GDM1 (cell line): Measurements from ENCODE around the gene MINDY4.

Source experiments
- DNase-seq: peaks from one replicate; lab custom pipeline; 2025; lab: John Stamatoyannopoulos, UW

The MINDY4 gene

DNA sequence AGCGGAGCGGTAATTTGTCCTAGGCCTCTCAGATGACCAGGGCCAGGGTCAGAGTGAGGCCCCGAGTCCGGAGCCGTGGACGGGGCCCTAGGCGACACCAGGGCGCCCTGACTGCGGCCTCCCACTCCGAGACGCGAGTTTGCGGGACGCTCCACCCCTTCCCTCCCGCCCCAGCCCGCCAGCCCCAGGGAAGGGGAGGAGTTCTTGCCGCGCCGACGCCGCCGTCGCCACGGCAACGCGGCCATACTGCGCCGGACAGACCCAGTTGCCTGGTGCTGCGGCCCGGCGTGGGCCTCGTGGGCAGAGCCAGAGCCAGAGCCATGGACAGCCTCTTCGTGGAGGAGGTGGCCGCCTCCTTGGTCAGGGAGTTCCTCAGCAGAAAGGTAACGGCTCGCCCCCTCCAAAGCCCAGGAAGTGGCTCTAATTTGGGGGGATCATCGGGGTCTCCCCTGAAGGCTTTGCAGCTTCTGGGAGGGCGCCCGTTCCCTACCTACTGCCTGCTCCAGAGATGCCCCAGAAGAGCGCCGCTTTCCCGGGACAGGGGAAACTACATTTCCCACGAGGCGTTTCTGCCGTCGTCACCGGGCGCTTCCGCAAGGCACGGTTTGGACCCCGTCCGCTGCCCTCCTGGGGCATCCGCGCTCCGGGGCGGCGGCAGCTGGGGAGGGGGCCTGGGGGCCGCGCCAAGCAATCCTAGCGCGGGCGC lies at the start of gene MINDY4:
TSS of gene MINDY4 (plus strand) at position 244 of the 706 bp plus-strand sequence. CDS start at position 321, 77 bp downstream.
- DNase-seq = no peak

DNA sequence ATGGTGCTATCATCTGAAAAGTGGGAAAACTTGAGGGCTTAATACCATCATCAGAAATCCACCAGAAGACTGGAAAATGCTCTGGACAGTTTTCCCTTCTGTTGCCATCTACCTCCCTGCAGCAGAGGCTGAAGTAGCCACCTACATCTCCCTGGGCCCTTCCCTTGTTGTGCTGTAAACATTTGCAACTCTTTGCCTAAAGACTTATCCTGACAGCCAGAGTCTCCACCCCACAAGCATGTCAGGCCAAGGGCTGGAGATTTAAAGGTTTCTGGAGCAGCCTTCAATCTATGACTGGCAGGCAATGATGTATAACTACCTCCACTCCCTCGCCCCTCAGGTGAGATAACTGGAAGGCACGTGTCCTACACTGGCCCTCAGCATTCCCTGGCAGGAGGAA lies 49.0 kb upstream of the MINDY4 start:
- no peak for DNase-seq

DNA sequence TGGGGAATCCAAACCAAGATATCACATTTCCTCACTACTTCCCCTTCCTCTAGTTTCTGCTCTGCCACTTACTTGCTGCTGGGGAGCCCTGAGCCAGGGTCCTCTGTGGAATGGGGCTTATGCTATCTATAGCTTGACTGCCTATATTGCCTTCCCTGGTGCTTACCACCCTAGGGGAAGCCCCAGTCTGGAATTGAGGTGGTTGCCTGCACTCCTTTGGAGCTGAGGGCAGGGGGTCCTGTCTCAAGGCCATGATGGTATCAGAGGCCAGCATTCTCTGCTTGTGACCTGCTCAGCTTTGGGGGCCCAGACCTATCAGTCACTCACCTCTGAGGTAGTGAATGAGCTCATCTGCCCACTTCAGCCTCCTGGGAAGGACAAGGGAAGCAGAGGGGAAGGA lies 48.5 kb upstream of the MINDY4 start:
- no peak for DNase-seq

DNA sequence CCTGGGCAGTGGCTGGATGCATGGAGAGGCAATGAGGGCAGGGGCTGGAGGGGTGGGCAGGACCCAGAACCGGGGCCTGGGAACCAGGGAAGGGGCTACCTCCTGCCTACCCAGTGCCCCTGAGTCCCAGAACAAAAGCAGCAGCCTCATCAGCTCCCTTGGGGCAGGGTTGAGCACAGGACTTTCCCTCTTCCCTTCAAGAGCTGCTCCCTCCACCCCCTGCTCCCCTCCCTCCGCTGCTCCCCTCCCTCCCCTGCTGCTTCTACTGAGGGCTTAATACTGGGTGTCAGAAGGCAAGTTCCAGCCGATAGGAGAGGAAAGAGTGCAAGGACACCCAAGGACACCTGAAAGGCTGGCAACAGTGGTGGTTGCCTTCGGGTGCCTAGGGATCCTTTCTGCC lies 47.4 kb upstream of the MINDY4 start:
- no peak for DNase-seq

GRCh38 chr7:30726296-30727006 lies 44.8 kb upstream of the MINDY4 start:
- DNase-seq = no peak

DNA sequence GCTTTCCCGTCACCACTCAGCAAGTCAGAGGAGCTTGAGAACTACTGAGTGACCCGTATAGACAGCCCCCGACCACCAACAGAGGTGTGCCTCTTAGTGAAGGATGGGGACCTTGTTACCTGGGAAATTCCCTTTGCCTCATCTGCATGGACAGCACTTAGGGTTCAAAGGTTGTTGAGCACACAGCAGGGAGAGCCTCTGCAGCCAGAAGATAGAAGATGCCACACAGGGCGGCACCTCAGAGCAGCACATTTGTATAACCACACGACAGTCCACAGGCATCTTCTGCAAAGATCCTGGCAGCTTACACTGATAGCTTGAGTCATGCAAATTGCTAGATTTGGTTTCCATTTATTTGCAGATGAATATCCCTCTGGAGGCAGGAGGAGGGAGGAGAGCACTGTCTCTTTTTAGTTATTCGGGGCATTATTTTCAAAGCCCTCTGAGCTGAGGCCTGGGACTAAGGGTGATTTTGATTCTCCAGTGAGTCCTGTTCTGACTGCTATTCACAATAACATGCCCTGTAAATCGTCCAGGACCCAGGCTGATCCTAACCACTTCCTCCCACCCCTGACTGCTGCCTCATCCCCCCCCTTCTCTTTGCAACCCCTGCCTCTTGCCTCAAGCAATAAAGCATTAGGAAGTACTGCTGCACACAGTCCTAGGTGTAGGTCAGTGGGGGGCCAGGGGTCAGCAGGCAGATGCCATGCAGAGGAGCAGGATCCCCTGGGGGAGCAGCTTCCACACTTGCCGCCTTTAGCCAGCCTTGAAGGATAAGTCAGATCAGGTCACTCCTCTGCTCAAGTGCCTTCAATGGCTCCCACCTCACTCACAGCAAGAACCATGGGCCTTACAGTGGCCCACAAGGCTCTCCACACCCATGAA lies 43.9 kb upstream of the MINDY4 start:
- DNase-seq = no peak

GRCh38 chr7:30728591-30729100 lies 42.6 kb upstream of the MINDY4 start:
- no peak for DNase-seq

DNA sequence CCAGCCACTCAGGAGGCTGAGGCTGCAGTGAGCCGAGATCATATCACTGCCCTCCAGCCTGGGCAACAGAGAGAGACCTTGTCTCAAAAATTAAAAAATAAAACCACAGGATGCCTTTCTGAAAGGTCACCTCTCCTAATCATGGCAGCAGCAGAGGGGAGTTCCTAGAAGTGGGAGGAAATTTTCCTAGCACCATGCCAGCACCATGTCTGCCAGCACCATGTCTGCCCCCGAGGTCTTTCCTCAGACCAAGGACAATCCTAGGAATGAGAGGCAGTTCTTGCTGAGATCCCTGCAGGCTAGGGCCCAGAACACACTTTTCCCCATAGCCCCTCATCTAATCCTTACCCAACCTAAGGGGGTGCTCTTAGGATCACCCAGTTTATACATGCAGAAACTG lies 41.6 kb upstream of the MINDY4 start:
- no peak for DNase-seq

DNA sequence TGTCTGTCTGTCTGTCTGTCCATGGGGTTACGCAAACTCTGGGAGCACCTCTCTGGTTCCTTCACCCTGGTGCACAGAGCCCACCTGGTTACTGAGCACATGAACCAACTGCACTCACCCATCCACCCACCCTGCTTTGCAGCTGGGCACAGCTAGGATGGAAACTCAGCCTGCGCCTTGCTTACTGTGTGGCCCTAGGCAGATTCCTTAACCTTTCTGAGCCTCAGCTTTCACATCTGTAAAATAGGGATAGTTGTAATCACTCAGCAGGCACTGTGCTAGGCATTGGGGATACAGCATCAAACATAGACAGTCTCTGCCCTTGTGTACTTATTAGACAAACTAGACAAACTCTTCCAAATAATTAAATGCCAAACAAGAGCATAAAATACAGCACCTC lies 41.1 kb upstream of the MINDY4 start:
- DNase-seq = no peak

DNA sequence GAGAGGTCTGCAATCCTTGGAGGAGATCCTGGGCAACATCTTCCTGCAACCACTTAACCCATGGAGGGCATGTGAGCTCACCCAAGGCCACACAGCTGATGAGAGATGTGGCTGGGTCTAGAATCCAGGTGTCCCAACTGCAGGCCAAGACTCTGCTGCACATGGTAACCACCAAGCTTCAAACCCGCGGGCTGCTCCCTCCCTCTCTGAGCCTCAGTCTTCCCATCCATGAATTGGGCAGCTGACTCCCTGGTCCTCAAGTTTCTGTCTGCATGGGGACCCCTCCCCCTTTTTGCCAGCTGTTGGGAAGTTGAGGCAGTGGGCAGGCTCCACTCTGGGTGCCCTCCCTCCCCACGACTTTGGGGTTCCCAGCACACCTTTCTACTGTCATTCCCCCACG lies 40.2 kb upstream of the MINDY4 start:
- no peak for DNase-seq

DNA sequence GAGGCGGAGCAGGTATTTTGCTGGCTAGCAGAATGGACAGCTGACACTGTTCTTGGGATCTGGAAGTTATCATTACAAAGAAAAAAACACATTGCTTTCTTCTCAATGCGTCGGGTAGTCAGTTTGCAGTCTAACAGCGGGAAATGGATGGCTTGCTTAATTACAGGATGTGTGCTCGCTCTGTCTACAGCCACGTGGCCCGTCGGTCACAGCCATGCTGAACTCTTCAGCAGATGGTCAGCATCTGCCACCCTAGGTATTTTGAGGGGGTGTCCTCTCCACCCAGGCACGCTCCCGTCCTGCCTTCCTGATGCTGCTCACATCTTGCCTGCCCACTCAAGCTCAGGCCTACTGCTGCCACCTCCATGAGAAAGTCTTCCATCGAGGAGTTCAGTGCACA lies 39.6 kb upstream of the MINDY4 start:
- no peak for DNase-seq

DNA sequence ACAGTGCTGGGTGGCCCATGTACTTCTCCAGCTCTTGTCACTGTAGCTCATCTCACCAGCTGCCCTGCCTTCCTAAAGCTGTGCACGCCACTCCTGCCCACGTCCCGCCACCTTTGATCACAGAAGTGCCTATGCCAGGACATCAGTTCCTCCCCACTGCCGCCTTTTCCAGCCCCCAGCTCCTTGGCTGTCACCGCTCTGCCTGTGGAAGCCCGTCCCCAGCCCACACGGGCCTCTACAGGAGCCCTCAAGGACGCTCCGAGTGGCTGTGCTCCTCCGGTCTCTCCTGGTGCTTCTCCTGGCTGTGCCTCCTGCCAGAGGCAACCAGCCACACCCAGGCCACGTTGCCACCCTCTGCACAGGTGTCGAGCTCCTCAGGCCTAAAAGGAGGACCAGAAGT lies 38.6 kb upstream of the MINDY4 start:
- no peak for DNase-seq

DNA sequence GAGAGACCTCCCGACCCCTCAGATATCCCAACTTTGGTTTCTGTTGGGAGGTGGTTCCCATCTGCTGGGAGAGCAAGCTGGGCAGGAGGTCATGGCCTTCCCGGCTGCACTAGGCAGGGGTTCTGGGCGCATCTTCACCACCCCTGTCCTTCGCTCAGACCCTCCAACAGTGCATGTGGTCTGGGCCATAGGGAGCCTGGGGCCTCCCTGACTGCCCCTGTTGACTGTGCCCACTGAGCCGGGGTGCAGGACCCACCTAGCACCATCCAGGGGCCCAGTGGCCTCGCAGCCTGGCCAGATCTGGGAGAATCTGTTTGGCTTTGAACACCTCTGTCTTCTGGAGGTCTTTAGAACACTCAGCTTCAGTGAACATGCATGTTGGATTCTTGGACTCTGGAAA lies 38.0 kb upstream of the MINDY4 start:
- DNase-seq = no peak

DNA sequence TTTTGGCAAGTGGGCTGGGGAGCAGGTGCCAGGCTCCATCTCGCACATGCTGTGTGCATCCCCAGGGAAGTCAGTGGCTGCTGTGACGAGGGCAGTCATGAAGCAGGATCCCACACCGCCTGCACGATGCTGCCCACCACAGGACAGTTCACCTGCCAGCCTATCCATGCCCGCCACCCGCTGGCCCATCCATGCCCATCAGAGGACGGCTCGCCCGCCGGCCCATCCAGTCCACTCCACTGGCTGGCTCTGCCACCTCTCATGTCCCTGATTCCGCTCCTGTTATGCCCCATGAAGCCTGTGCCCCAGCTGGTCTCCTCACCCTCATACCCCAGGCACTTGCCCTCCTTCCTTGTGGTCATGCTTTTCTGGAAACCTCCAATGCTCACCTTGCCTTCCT lies 37.5 kb upstream of the MINDY4 start:
- DNase-seq = no peak

DNA sequence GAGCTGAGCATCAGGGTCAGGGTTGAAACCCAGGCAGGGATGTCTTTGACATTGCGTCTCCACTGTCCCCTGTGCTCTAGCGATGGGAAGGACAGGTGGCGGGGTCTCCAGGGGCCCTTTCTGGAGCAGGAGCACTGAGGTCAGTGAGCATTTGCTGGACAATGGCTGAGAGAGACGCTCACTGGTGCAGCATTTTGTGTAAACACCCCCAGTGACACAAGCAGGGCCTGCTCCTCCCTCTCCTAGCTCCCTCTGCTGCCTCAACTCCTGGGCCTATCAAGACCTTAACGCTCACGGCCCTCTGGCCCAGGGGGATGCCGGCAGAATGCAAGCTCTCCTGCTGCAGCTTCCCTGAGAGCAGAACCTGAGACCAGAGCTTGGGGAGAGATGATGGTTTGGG lies 36.7 kb upstream of the MINDY4 start:
- no peak for DNase-seq

GRCh38 chr7:30735631-30736030 lies 35.6 kb upstream of the MINDY4 start:
- DNase-seq = no peak

DNA sequence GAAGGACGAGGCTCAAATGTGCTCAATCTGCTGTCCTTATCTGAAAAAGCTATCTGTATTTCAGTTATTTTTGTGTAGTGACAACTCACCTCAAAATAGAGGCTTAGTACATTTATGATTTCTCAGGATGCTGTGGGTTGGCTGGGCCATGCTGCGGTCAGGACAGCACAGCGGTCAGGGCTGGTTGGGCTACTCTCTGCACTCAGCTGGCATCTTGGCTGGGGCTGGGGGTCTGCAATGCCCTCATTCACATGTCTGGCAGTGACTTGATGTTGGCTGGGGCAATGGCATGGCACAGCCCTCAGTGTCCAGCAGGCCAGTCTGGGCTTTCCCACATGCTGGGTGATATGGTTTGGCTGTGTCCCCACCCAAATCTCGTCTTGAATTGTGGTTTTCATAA lies 34.9 kb upstream of the MINDY4 start:
- no peak for DNase-seq

GRCh38 chr7:30738026-30738915 lies 32.9 kb upstream of the MINDY4 start:
- no peak for DNase-seq

DNA sequence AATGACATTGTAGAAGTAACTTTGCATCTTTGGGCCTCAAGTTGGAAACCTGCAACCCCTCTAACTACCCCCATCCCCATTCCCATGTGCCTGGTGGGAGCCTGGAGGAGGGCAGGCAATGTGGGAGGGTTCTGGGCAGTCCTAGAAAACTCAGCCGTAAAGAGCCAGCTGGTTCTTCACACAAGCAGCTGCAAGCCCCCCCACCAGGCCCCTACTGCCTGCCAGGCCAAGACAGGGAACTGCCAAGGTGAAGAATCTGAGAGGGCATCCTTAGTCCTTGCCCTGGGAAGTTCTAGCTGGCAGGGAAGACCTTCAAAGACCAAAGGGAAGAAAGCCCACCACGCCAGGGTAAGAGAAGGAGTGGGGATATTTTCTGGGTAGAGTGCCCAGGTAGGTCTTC lies 31.5 kb upstream of the MINDY4 start:
- DNase-seq = no peak

GRCh38 chr7:30740417-30741181 lies 30.6 kb upstream of the MINDY4 start:
- DNase-seq = peak; percentile 29

- no peak for DNase-seq
Observed at GRCh38 chr7:30741289-30741688, 29.9 kb upstream of the MINDY4 start.
